A673 (cell line): ENCODE results near the gene SDSL.
A peak's percentile ranks its signal among the peaks of the same experiment; 100 is the strongest.

Experiments
- CTCF ChIP-seq: fragments of 300-800, 200-600 bp; sonication (generic); conservative IDR thresholded peaks from 2 replicates; pipeline ENCODE4 v1.5.1; 2017; ENCODE audit warnings: low read depth, mild to moderate bottlenecking, antibody characterized with exemption, low read length, moderate library complexity, mixed read lengths
- EZH2 ChIP-seq: fragments of 200-600 bp; sonication (generic); IDR thresholded peaks from 2 replicates; pipeline ENCODE4 v1.6.1; 2017; ENCODE audit warnings: borderline replicate concordance, low read depth, mild to moderate bottlenecking, mixed read lengths, antibody characterized with exemption, low read length; ENCODE audit not compliant: poor library complexity, severe bottlenecking

GRCh38 chr12:113464852-113465719 lies 42.9 kb downstream of the SDSL start:
- TF ChIP-seq CTCF (no peak), EZH2 (peak; percentile 99)
